H1 (cell line): ENCODE data around the gene PSMC5. TPM values are rescaled to one million over a fixed set of nuclear protein-coding genes. Genes with fewer than 3 reads are reported as not detected.

ENCODE experiments used
- CTCF ChIA-PET: fragments of 300-600 bp; sonication (Branson Sonifier 250); formaldehyde crosslinking; loops from one replicate; lab custom pipeline; 2021; ENCODE audit not compliant: partially characterized antibody; lab: Charles Lee
- POLR2A ChIA-PET: fragments of 300-600 bp; sonication (Branson Sonifier 250); formaldehyde crosslinking; loops from one replicate; lab custom pipeline; 2021; ENCODE audit warnings: inconsistent platforms; ENCODE audit not compliant: partially characterized antibody; lab: Charles Lee
- DNase-seq, 2 experiments: peaks; one replicate each; pipeline versions ENCODE4 v3.0.0 to v3.0.0-alpha.2; 2010 to 2022; ENCODE audit warnings: low spot score in 2 of 2, low read depth in 1 of 2, mixed read lengths in 1 of 2
- FAIRE-seq: peaks from 2 replicates; lab custom pipeline; 2011; peaks lifted over from hg19 to GRCh38; lab: Jason Lieb, UNC
- H2AFZ ChIP-seq: 2 replicates; pipeline ENCODE4 v1.8.1; 2012; ENCODE audit warnings: low read length, inconsistent platforms
- H2AK5ac ChIP-seq: 2 replicates; pipeline ENCODE4 v1.6.1; 2013; ENCODE audit warnings: low read depth, low read length
- H2BK120ac ChIP-seq: replicated peaks from 2 replicates; pipeline ENCODE3; 2013; ENCODE audit warnings: low read depth, low read length, inconsistent platforms
- H2BK12ac ChIP-seq: 2 replicates; pipeline ENCODE4 v1.6.1; 2013; ENCODE audit warnings: low read depth, low read length
- H2BK15ac ChIP-seq: 2 replicates; pipeline ENCODE4 v1.6.1; 2013; ENCODE audit warnings: low read length
- H2BK20ac ChIP-seq: 2 replicates; pipeline ENCODE4 v1.6.1; 2013; ENCODE audit warnings: low read length
- H2BK5ac ChIP-seq: 2 replicates; pipeline ENCODE4 v1.6.1; 2013; ENCODE audit warnings: low read depth, low read length
- H3K14ac ChIP-seq: 2 replicates; pipeline ENCODE4 v1.6.1; 2013; ENCODE audit warnings: inconsistent platforms; ENCODE audit not compliant: insufficient read length
- H3K18ac ChIP-seq: 2 replicates; pipeline ENCODE4 v1.6.1; 2013; ENCODE audit warnings: low read length; ENCODE audit errors: extremely low read depth
- H3K23ac ChIP-seq: 2 replicates; pipeline ENCODE4 v1.6.1; 2013; ENCODE audit warnings: inconsistent platforms; ENCODE audit not compliant: insufficient read length
- H3K23me2 ChIP-seq: 2 replicates; pipeline ENCODE4 v1.6.1; 2013; ENCODE audit warnings: low read depth, low read length
- H3K27ac ChIP-seq: 2 replicates; pipeline ENCODE4 v1.6.1; 2011; ENCODE audit warnings: low read depth, low read length, inconsistent platforms
- H3K27me3 ChIP-seq, 4 experiments: replicated peaks in 1 of 4; 1 replicate in 1 of 4; 2 replicates in 3 of 4; pipeline versions ENCODE4 v1.6.1 to v1.8.1; 2011 to 2013; ENCODE audit warnings: low read length in 3 of 4, mild to moderate bottlenecking in 3 of 4, inconsistent platforms in 2 of 4, mixed read lengths in 2 of 4, moderate library complexity in 1 of 4; ENCODE audit not compliant: control insufficient read depth in 3 of 4, insufficient read depth in 3 of 4; ENCODE audit errors: extremely low read depth in 1 of 4
- H3K36me3 ChIP-seq, 4 experiments: 2 replicates each; pipeline versions ENCODE4 v1.6.1 to v1.8.1; 2011 to 2013; ENCODE audit warnings: mild to moderate bottlenecking in 4 of 4, low read length in 3 of 4, moderate library complexity in 2 of 4, control low read depth in 1 of 4, inconsistent platforms in 1 of 4; ENCODE audit not compliant: insufficient read depth in 4 of 4, control insufficient read depth in 2 of 4
- H3K4ac ChIP-seq: replicated peaks from 2 replicates; pipeline ENCODE3; 2013; ENCODE audit warnings: low read length, low read depth, mixed read lengths, inconsistent platforms; ENCODE audit not compliant: insufficient read length
- H3K4me1 ChIP-seq, 4 experiments: replicated peaks in 1 of 4; 1 replicate in 1 of 4; 2 replicates in 3 of 4; pipeline versions ENCODE4 v1.6.1 to v1.8.1; 2011 to 2013; ENCODE audit warnings: low read length in 3 of 4, inconsistent platforms in 2 of 4, mixed read lengths in 1 of 4; ENCODE audit not compliant: insufficient read depth in 4 of 4, control insufficient read depth in 3 of 4
- H3K4me2 ChIP-seq, 2 experiments: 2 replicates each; pipeline versions ENCODE4 v1.6.1 to v1.8.1; 2011 to 2013; ENCODE audit warnings: low read depth in 2 of 2, low read length in 2 of 2, control low read depth in 1 of 2, inconsistent platforms in 1 of 2, mild to moderate bottlenecking in 1 of 2; ENCODE audit not compliant: insufficient read depth in 1 of 2
- H3K4me3 ChIP-seq, 4 experiments: fragments of 200-600, 300-600 bp in 1 of 4; sonication (generic), shearing (Covaris generic), sonication (Bioruptor Twin) in 1 of 4; 2 replicates each; pipeline versions ENCODE4 v1.5.1 to v1.8.1; 2011 to 2016; ENCODE audit warnings: low read length in 4 of 4, low read depth in 3 of 4, control low read depth in 2 of 4, inconsistent platforms in 2 of 4, mild to moderate bottlenecking in 2 of 4, mixed read lengths in 1 of 4, moderate library complexity in 1 of 4; ENCODE audit not compliant: insufficient read depth in 2 of 4; ENCODE audit errors: extremely low read depth in 1 of 4
- H3K56ac ChIP-seq: replicated peaks from 2 replicates; pipeline ENCODE3; 2013; ENCODE audit warnings: low read depth, mild to moderate bottlenecking, mixed read lengths, low read length, inconsistent platforms; ENCODE audit not compliant: insufficient read length
- H3K79me1 ChIP-seq: 2 replicates; pipeline ENCODE4 v1.6.1; 2013; ENCODE audit warnings: low read depth, low read length, control low read depth
- H3K79me2 ChIP-seq, 2 experiments: 2 replicates each; pipeline versions ENCODE4 v1.6.1 to v1.8.1; 2012 to 2013; ENCODE audit warnings: low read length in 2 of 2, mild to moderate bottlenecking in 2 of 2, inconsistent platforms in 1 of 2; ENCODE audit not compliant: insufficient read depth in 2 of 2, control insufficient read depth in 1 of 2
- H3K9ac ChIP-seq, 4 experiments: replicated peaks in 1 of 4; 1 replicate in 1 of 4; 2 replicates in 3 of 4; pipeline versions ENCODE4 v1.6.1 to v1.8.1; 2011 to 2013; ENCODE audit warnings: low read depth in 3 of 4, low read length in 3 of 4, control low read depth in 2 of 4, mild to moderate bottlenecking in 2 of 4, moderate library complexity in 2 of 4, inconsistent platforms in 1 of 4; ENCODE audit errors: extremely low read depth in 1 of 4
- H3K9me3 ChIP-seq, 2 experiments: 2 replicates each; pipeline versions ENCODE4 v1.6.1 to v1.8.1; 2012 to 2013; ENCODE audit warnings: mild to moderate bottlenecking in 2 of 2, moderate library complexity in 2 of 2, control low read depth in 1 of 2, inconsistent platforms in 1 of 2, low read depth in 1 of 2, low read length in 1 of 2, mixed read lengths in 1 of 2; ENCODE audit not compliant: insufficient read depth in 2 of 2
- H4K20me1 ChIP-seq, 2 experiments: replicated peaks in 1 of 2; 2 replicates each; pipeline versions ENCODE3 to v1.8.1; 2011 to 2013; ENCODE audit warnings: inconsistent platforms in 2 of 2, low read length in 2 of 2, mild to moderate bottlenecking in 1 of 2; ENCODE audit not compliant: insufficient read depth in 2 of 2, control insufficient read depth in 1 of 2
- H4K5ac ChIP-seq: 2 replicates; pipeline ENCODE4 v1.6.1; 2013; ENCODE audit warnings: low read length, low read depth, mixed read lengths, inconsistent platforms; ENCODE audit not compliant: insufficient read length
- H4K8ac ChIP-seq: 2 replicates; pipeline ENCODE4 v1.8.0; 2013; ENCODE audit warnings: mild to moderate bottlenecking, moderate library complexity, low read length, inconsistent platforms; ENCODE audit not compliant: insufficient read depth; ENCODE audit errors: extremely low read depth
- H4K91ac ChIP-seq: replicated peaks from 2 replicates; pipeline ENCODE3; 2013; ENCODE audit warnings: low read length, mixed read lengths, inconsistent platforms; ENCODE audit not compliant: insufficient read length
- HDAC6 ChIP-seq: IDR thresholded peaks from one replicate; pipeline ENCODE4 v1.7.1; 2012; ENCODE audit warnings: low read depth, mild to moderate bottlenecking, inconsistent platforms, low read length, moderate library complexity
- WGBS, 2 experiments: shearing (Covaris generic) in 1 of 2; methylation state at CpG; one replicate each; pipeline versions ENCODE4 v1.1.6 to v1.1.7; 2013 to 2015; ENCODE audit warnings: low lambda C conversion rate in 2 of 2, mixed read lengths in 2 of 2, inconsistent platforms in 1 of 2, low coverage in 1 of 2, missing lambda C conversion rate in 1 of 2; ENCODE audit not compliant: insufficient replicate concordance in 2 of 2, insufficient coverage in 1 of 2, insufficient read length in 1 of 2; ENCODE audit errors: extremely low coverage in 1 of 2, missing lambda C conversion rate in 1 of 2; 5-methylcytosine and 5-hydroxymethylcytosine counted together
- polyA plus RNA-seq, 7 experiments: library from polyadenylated mRNA; depleted of rRNA in 3 of 7; stranded (reverse) in 5 of 7; unstranded in 2 of 7; fragments of >200 nt in 5 of 7; fragments of 200-250 nt in 2 of 7; gene quantifications; 1 replicate in 5 of 7; 2 replicates in 1 of 7; 4 replicates in 1 of 7; pipeline versions ENCODE4 v1.2.1 to v1.2.3, GENCODE V29; 2011 to 2013; ENCODE audit warnings: missing spikeins in 2 of 7, mixed read lengths in 2 of 7
- total RNA-seq: library from RNA; stranded (reverse); fragmentation: NEBNext Ultra II Directional; extraction: Animal tissue kit (Norgen Biotek cat#: 25700); gene quantifications from 2 replicates; pipeline ENCODE4 v1.2.1, GENCODE V29; 2021

PSMC5 gene
- total and polyA plus RNA-seq, 2 of the 8 experiments (the other 6 are each of a cell fraction or from before 2014, with no cell fraction given), result 172 to 180 TPM

- no peak overlapping the region for H3K14ac ChIP-seq
- H3K4me1 ChIP-seq, result no peaks in the 10 kb centered on the region
- no peak overlapping the region for H3K18ac ChIP-seq
- H4K8ac ChIP-seq, result no peak overlapping the region
- no peaks in the 10 kb centered on the region for H3K79me1 ChIP-seq
- H2BK5ac ChIP-seq, result no peak overlapping the region
- no peaks in the 10 kb centered on the region for H3K9me3 ChIP-seq
- H3K56ac ChIP-seq, result no peak overlapping the region
- no peak overlapping the region for H2BK20ac ChIP-seq
- no peak overlapping the region for H3K4me2 ChIP-seq
- no peak for TF ChIP-seq HDAC6
- no peak overlapping the region for H4K91ac ChIP-seq
- peaks cover 21 to 91% (median 64%) of the 10 kb centered on the region in 4 experiments for H3K36me3 ChIP-seq
- no peak overlapping the region for H3K4me3 ChIP-seq
- no peaks in the 10 kb centered on the region for H3K23me2 ChIP-seq
- peaks cover 2 to 6% of the 10 kb centered on the region in 2 experiments for H4K20me1 ChIP-seq
- no peak overlapping the region for H2BK15ac ChIP-seq
- no peak overlapping the region for H2AFZ ChIP-seq
- DNase-seq (no peak), FAIRE-seq (no peak)
- POLR2A ChIA-PET, result interaction anchor here (0.9 to 24.4 kb wide), 2 partner anchors 33 to 62 kb away, joined by 3 to 481 read pairs; partner anchors contain the start of genes FTSJ3 and PSMC5
- H2BK12ac ChIP-seq, result no peak overlapping the region
- H3K9ac ChIP-seq, result no peak overlapping the region
- H4K5ac ChIP-seq, result no peak overlapping the region
- no peak overlapping the region for H3K23ac ChIP-seq
- H3K27ac ChIP-seq, result no peak overlapping the region
- H3K79me2 ChIP-seq, result peaks cover 0 to 31% of the 10 kb centered on the region in 2 experiments; a peak in 3 of 4 replicates
- no peak overlapping the region for H3K4ac ChIP-seq
- H2AK5ac ChIP-seq, result no peak overlapping the region
- CTCF ChIA-PET, result interaction anchor here (0.9 to 1.4 kb wide), 3 partner anchors 10 to 36 kb away, joined by 3 to 5 read pairs (median 3); no protein-coding TSS in a partner anchor
- H2BK120ac ChIP-seq, result no peak overlapping the region
- 94% methylated on average over 3 of the region's 3 CpGs; no CpG with 5 or more reads in 1 of the 2 experiments for WGBS, 2 experiments
- H3K27me3 ChIP-seq, result no peaks in the 10 kb centered on the region
Observed at GRCh38 chr17:63792055-63792729, 35.0 kb upstream of the PSMC5 start.
